22Rv1 (cell line): ENCODE measurements around the gene ZNF621.

Experiments used
- H3K27ac ChIP-seq: fragments of 450-650 bp; 2 replicates; pipeline ENCODE4 v1.5.1; 2017
- CTCF ChIP-seq: fragments of 450-650 bp; IDR thresholded peaks from 2 replicates; pipeline ENCODE4 v1.5.1; 2017; ENCODE audit warnings: mild to moderate bottlenecking
- ZFX ChIP-seq: fragments of 450-650 bp; IDR thresholded peaks from 2 replicates; pipeline ENCODE4 v1.6.1; 2017; ENCODE audit warnings: antibody characterized with exemption, borderline replicate concordance

The ZNF621 gene

GRCh38 chr3:40497288-40497687 lies 27.5 kb upstream of the ZNF621 start:
- TF ChIP-seq ZFX: no peak
- TF ChIP-seq CTCF: no peak
- no peak overlapping the region for H3K27ac ChIP-seq

GRCh38 chr3:40499952-40500351 lies 24.8 kb upstream of the ZNF621 start:
- TF ChIP-seq ZFX (no peak), CTCF (no peak)
- no peak overlapping the region for H3K27ac ChIP-seq

GRCh38 chr3:40502034-40502433 lies 22.7 kb upstream of the ZNF621 start:
- no peak overlapping the region for H3K27ac ChIP-seq
- TF ChIP-seq ZFX: no peak
- no peak for TF ChIP-seq CTCF

DNA sequence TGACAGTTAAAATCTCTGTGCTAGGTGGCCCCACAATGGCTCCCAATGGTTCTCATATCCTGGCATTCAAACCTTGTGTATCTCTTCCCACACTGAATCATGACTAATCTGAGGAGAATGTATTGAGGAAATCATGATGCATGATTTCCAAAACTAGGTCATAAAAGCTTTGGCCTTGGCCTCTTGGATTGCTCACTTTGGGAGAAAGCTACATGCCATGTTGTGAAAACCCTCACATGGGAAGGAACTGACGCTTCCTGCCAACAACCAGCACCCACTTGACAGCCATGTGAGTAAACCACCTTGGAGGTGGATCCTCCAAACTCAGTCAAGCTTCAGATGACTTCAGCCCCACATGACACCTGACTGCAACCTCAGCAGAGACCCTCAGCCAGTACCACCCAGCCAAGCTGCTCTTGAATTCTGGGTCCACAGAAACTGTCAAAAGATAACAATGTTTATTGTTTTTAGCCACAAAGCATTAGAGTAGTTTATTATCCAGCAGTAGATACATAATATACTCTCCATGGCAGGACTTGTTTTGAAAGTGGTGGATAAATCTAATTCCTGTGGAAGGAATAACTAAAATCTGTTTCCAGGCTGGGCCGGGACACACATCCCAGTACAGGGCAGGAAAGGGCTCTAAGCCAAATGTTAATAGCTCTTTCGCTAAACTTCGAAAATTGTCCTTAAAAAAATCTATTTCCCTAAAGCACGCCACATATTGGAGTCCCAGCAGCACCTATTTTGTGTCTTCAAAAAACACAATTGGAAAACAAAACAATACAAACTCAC lies 19.9 kb upstream of the ZNF621 start:
- TF ChIP-seq ZFX: no peak
- no peak for TF ChIP-seq CTCF
- peak overlapping the region; percentile 92 for H3K27ac ChIP-seq

DNA sequence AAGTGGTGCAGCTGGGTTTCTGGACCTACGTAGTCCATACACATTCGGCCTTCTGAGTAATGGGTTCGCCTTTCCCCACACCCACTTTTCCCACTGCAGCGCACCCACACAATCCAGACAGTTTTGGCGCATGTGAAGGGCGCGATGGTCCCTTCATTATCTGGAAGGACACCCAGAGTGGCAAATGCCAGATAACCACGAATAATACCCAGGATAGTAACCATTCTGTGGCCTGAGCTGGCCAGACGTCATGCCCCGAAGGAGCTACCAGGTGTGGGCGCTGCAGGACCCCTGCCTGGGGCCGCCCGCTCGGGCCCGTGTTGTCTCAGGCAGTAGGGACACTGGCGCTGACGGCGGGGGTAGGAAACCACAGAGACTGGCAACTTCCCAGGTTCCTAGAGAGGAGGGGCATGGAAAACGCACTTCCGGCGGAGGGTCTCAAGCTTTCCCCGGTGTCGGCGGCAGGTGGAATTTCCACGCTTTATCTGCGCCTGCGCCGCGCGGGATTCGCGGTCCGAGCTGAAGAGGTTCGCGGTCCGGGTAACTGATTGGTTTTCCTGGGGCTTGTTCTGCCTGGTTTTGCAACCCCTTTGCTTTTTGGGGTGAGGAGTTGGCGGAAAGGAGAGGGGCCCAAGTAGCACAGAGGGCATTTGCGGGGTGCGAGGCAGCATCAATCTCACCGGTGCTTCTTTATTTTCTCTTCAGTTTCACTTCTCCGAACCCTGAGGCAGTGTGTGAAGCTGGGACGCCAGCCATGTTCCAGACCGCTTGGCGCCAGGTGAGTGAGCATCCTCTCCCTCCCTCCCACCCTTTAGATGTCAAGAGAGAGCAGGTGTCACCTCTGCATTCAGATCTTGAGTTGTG lies 18.9 kb upstream of the ZNF621 start, which contains the start of gene ZNF620:
Gene ZNF620, plus strand, starts transcription at position 441 of the 864 bp plus-strand sequence. Its CDS starts 314 bp downstream, at position 755.
- TF ChIP-seq CTCF (peak; percentile 62), ZFX (no peak)
- H3K27ac ChIP-seq: peak within 1 kb of the TSS; percentile 92

DNA sequence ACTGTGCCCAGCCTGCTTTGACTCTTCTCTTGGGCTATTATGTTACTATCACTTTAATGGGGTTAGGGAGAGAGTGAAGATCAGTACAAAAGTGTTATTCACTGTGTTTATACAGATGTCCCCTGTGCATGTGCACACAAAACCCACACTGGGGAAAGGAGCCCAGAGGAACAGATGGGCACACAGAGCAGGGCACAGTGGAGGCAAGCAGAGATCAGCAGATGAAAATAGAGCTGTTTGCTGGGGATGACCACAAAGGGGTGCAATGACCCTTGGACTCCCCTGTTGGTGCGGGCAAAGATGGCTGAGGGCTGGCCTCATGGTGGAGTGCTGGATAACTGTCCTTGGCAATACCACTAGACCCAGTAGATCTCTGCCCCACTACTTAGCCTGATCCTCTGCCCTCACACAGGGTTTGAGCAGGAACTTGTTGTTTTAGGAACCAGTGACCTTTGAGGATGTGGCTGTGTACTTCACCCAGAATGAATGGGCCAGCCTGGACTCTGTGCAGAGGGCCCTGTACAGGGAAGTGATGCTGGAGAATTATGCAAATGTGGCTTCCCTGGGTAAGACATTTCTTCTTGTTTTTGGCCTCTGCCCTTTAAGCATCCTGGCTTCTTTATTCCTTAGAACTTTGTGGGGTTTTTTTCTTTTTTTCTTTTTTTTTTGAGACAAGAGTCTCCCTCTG lies 13.6 kb upstream of the ZNF621 start:
- no peak for TF ChIP-seq CTCF
- TF ChIP-seq ZFX: no peak
- H3K27ac ChIP-seq: no peak overlapping the region
